SK-N-SH (cell line): ENCODE measurements around the gene SHISA5. TPM values are rescaled to one million over a fixed set of nuclear protein-coding genes. Genes with fewer than 3 reads are reported as not detected.

Experiments
- CTCF ChIA-PET: fragments of 300-600, 350-600 bp; formaldehyde crosslinking; extraction: SDS; loops from one replicate; lab custom pipeline; 2021; lab: Yijun Ruan, JAX
- POLR2A ChIA-PET: fragments of 350-600 bp; sonication (Branson Sonifier 250); formaldehyde crosslinking; extraction: SDS; loops from one replicate; lab custom pipeline; 2020; ENCODE audit warnings: antibody characterized with exemption, inconsistent platforms; lab: Yijun Ruan, JAX
- DNase-seq: peaks from one replicate; pipeline ENCODE4 v3.0.0; 2012
- H2AFZ ChIP-seq: fragments of 200-600 bp; sonication (generic); 2 replicates; pipeline ENCODE4 v1.8.1; 2016; ENCODE audit warnings: antibody characterized with exemption, mild to moderate bottlenecking, low read depth
- H3F3A ChIP-seq: fragments of 200-600 bp; sonication (generic); replicated peaks from 2 replicates; pipeline ENCODE3; 2016; ENCODE audit warnings: antibody characterized with exemption, mild to moderate bottlenecking; ENCODE audit not compliant: insufficient read depth
- H3K27ac ChIP-seq, 2 experiments: fragments of 200-500 bp in 1 of 2; fragments of 200-600 bp in 1 of 2; sonication (Bioruptor generic) in 1 of 2; sonication (generic), shearing (Covaris generic) in 1 of 2; 2 replicates each; pipeline versions ENCODE4 v1.5.1 to v1.6.1; 2014 to 2016; ENCODE audit warnings: low read depth in 2 of 2, inconsistent platforms in 1 of 2, low read length in 1 of 2, mild to moderate bottlenecking in 1 of 2, mixed read lengths in 1 of 2
- H3K27me3 ChIP-seq: fragments of 200-600 bp; sonication (generic), shearing (Covaris generic); 2 replicates; pipeline ENCODE4 v1.6.1; 2016; ENCODE audit warnings: mixed run types; ENCODE audit not compliant: insufficient read depth
- H3K36me3 ChIP-seq, 2 experiments: fragments of 200-500 bp in 1 of 2; fragments of 200-600 bp in 1 of 2; sonication (Bioruptor generic) in 1 of 2; sonication (generic) in 1 of 2; replicated peaks in 1 of 2; 2 replicates each; pipeline versions ENCODE3 to v1.5.1; 2014 to 2016; ENCODE audit warnings: low read length in 1 of 2, mild to moderate bottlenecking in 1 of 2; ENCODE audit not compliant: insufficient read depth in 2 of 2, control insufficient read depth in 1 of 2
- H3K4me1 ChIP-seq, 2 experiments: fragments of 200-500 bp in 1 of 2; fragments of 200-600 bp in 1 of 2; sonication (Bioruptor generic) in 1 of 2; sonication (generic), shearing (Covaris generic) in 1 of 2; 2 replicates each; pipeline versions ENCODE4 v1.5.1 to v1.6.1; 2014 to 2016; ENCODE audit warnings: low read depth in 1 of 2, low read length in 1 of 2, mixed run types in 1 of 2; ENCODE audit not compliant: insufficient read depth in 2 of 2, control insufficient read depth in 1 of 2
- H3K4me2 ChIP-seq: fragments of 200-600 bp; sonication (generic), shearing (Covaris generic); 2 replicates; pipeline ENCODE4 v1.6.1; 2017; ENCODE audit warnings: mixed run types
- H3K4me3 ChIP-seq, 2 experiments: fragments of 200-500 bp in 1 of 2; fragments of 200-600 bp in 1 of 2; sonication (Bioruptor generic) in 1 of 2; sonication (generic), shearing (Covaris generic) in 1 of 2; 2 replicates each; pipeline versions ENCODE4 v1.5.1 to v1.8.1; 2014 to 2016; ENCODE audit warnings: low read depth in 2 of 2, inconsistent platforms in 1 of 2, low read length in 1 of 2, mild to moderate bottlenecking in 1 of 2, mixed read lengths in 1 of 2, moderate library complexity in 1 of 2
- H3K79me2 ChIP-seq: fragments of 200-600 bp; sonication (generic); 2 replicates; pipeline ENCODE4 v1.8.1; 2017; ENCODE audit warnings: mild to moderate bottlenecking; ENCODE audit not compliant: insufficient read depth
- H3K9ac ChIP-seq: fragments of 200-600 bp; sonication (generic); 2 replicates; pipeline ENCODE4 v1.6.1; 2017; ENCODE audit warnings: mixed run types
- H3K9me2 ChIP-seq: fragments of 200-600 bp; sonication (generic); 2 replicates; pipeline ENCODE4 v1.6.1; 2017; ENCODE audit warnings: mixed run types
- H3K9me3 ChIP-seq: fragments of 200-600 bp; sonication (generic); 2 replicates; pipeline ENCODE4 v1.6.1; 2017; ENCODE audit warnings: mixed run types, mild to moderate bottlenecking, moderate library complexity
- H4K20me1 ChIP-seq: fragments of 200-600 bp; sonication (generic); 2 replicates; pipeline ENCODE4 v1.6.1; 2017; ENCODE audit warnings: mild to moderate bottlenecking, mixed run types; ENCODE audit not compliant: insufficient read depth
- CHD2 ChIP-seq: fragments of 150-350 bp; IDR thresholded peaks from 2 replicates; pipeline ENCODE4 v1.6.1; 2018; ENCODE audit warnings: low read length; ENCODE audit not compliant: partially characterized antibody
- CTCF ChIP-seq: fragments of 200-600 bp; sonication (generic); IDR thresholded peaks from 2 replicates; pipeline ENCODE4 v1.6.1; 2017; ENCODE audit warnings: antibody characterized with exemption, mild to moderate bottlenecking, moderate library complexity
- ELF1 ChIP-seq: IDR thresholded peaks from 2 replicates; pipeline ENCODE4 v1.4.0; 2012
- EP300 ChIP-seq, 2 experiments: IDR thresholded peaks; 2 replicates each; pipeline versions ENCODE4 v1.4.0 to v1.6.1; 2012; ENCODE audit warnings: borderline replicate concordance in 1 of 2, low read depth in 1 of 2, low read length in 1 of 2
- GATA2 ChIP-seq: sonication (generic); formaldehyde crosslinking; IDR thresholded peaks from 2 replicates; pipeline ENCODE4 v1.5.0; 2020; ENCODE audit warnings: mild to moderate bottlenecking, missing genetic modification reagents
- MAX ChIP-seq: IDR thresholded peaks from 2 replicates; pipeline ENCODE4 v1.4.0; 2012; ENCODE audit warnings: low read depth
- MEF2A ChIP-seq: IDR thresholded peaks from 2 replicates; pipeline ENCODE4 v1.4.0; 2012; ENCODE audit warnings: low read depth, borderline replicate concordance
- PBX3 ChIP-seq: IDR thresholded peaks from 2 replicates; pipeline ENCODE4; 2012
- POLR2AphosphoS5 ChIP-seq: IDR thresholded peaks from 2 replicates; pipeline ENCODE4 v1.6.1; 2012; ENCODE audit warnings: low read depth, low read length
- RAD21 ChIP-seq: IDR thresholded peaks from 2 replicates; pipeline ENCODE4 v1.6.1; 2012; ENCODE audit warnings: mild to moderate bottlenecking, low read length
- RCOR1 ChIP-seq: fragments of 150-350 bp; IDR thresholded peaks from 2 replicates; pipeline ENCODE4 v1.6.1; 2017; ENCODE audit warnings: antibody characterized with exemption, low read length
- REST ChIP-seq: IDR thresholded peaks from 2 replicates; pipeline ENCODE4 v1.6.1; 2012; ENCODE audit warnings: mild to moderate bottlenecking, low read depth, low read length, moderate library complexity
- RXRA ChIP-seq: IDR thresholded peaks from 2 replicates; pipeline ENCODE4 v1.4.0; 2012; ENCODE audit warnings: low read depth, mild to moderate bottlenecking, borderline replicate concordance
- TCF12 ChIP-seq: IDR thresholded peaks from 2 replicates; pipeline ENCODE4 v1.4.0; 2012
- TEAD4 ChIP-seq: IDR thresholded peaks from 2 replicates; pipeline ENCODE4 v1.4.0; 2012; ENCODE audit warnings: mild to moderate bottlenecking, borderline replicate concordance; ENCODE audit not compliant: insufficient read depth
- USF1 ChIP-seq: IDR thresholded peaks from 2 replicates; pipeline ENCODE4 v1.4.0; 2012; ENCODE audit warnings: low read depth, borderline replicate concordance
- YY1 ChIP-seq: IDR thresholded peaks from 2 replicates; pipeline ENCODE4 v1.4.0; 2012; ENCODE audit warnings: low read depth, mild to moderate bottlenecking
- ZBTB33 ChIP-seq: IDR thresholded peaks from 2 replicates; pipeline ENCODE4 v1.4.0; 2012; ENCODE audit warnings: low read depth, borderline replicate concordance
- WGBS: methylation state at CpG from one replicate; pipeline ENCODE4 v1.1.6; 2017; ENCODE audit warnings: low lambda C conversion rate; 5-methylcytosine and 5-hydroxymethylcytosine counted together
- polyA plus RNA-seq, 3 experiments: library from polyadenylated mRNA; depleted of rRNA; stranded (reverse); fragments of >200 nt; gene quantifications; 2 replicates each; pipeline ENCODE4 v1.2.3, GENCODE V29; 2012

Gene SHISA5
- polyA plus RNA-seq, 1 of the 3 experiments (the other 2 are of a cell fraction), result 194 TPM

GRCh38 chr3:48459331-48459730, 44.6 kb downstream of the SHISA5 start:
- Histone ChIP-seq H3K9me3 (no peaks in the 10 kb centered on the region), H3K4me1 (peaks cover 0 to 8% of the 10 kb centered on the region in 2 experiments; a peak in 1 of 4 replicates), H3K4me2 (no peak overlapping the region), H3K4me3 (no peak overlapping the region), H3K9ac (no peak overlapping the region), H2AFZ (no peak overlapping the region), H3K36me3 (peaks cover 47 to 55% of the 10 kb centered on the region in 2 experiments), H4K20me1 (no peaks in the 10 kb centered on the region), H3K27ac (no peak overlapping the region), H3K79me2 (no peaks in the 10 kb centered on the region), H3F3A (peaks cover 11% of the 10 kb centered on the region), H3K9me2 (no peaks in the 10 kb centered on the region), H3K27me3 (no peaks in the 10 kb centered on the region)
- no peak for DNase-seq
- 100% methylated on average over 2 of the region's 3 CpGs for WGBS
- ChIA-PET POLR2A (interaction anchor here (1.8 kb wide), 1 partner anchor 8 kb away, joined by 3 read pairs; no protein-coding TSS in a partner anchor), CTCF (interaction anchor here (0.8 kb wide), 1 partner anchor 23 kb away, joined by 3 read pairs; no protein-coding TSS in a partner anchor)
- TF ChIP-seq TEAD4 (no peak), MEF2A (no peak), YY1 (no peak), POLR2AphosphoS5 (no peak), RCOR1 (no peak), TCF12 (no peak)

GRCh38 chr3:48456456-48456855, 47.5 kb downstream of the SHISA5 start:
- no peaks in the 10 kb centered on the region for H3K79me2 ChIP-seq
- H3K4me3 ChIP-seq, result no peak overlapping the region
- no peaks in the 10 kb centered on the region for H4K20me1 ChIP-seq
- no peak overlapping the region for H3K4me2 ChIP-seq
- no peaks in the 10 kb centered on the region for H3K9me2 ChIP-seq
- no peak for TF ChIP-seq PBX3
- TF ChIP-seq EP300 (IDR thresholded peaks at IDR 0.05; ENCODE audit: borderline replicate concordance in 1 of 2, low read depth in 1 of 2, low read length in 1 of 2), result no peak
- TF ChIP-seq ELF1, result no peak
- TF ChIP-seq TEAD4, result no peak
- no peak for TF ChIP-seq USF1
- no peak for TF ChIP-seq TCF12
- no peak for TF ChIP-seq GATA2 (CRISPR knock-in tag)
- no peak for TF ChIP-seq CHD2
- no peak for TF ChIP-seq RXRA
- no peak for TF ChIP-seq ZBTB33
- TF ChIP-seq REST, result no peak
- TF ChIP-seq CTCF, result no peak
- no peak for TF ChIP-seq MEF2A
- TF ChIP-seq MAX, result no peak
- no peak for TF ChIP-seq RAD21
- no peak for DNase-seq
- ChIA-PET POLR2A (no interaction called here), CTCF (interaction anchor here (0.9 to 1.1 kb wide), 3 partner anchors 21 to 182 kb away, joined by 3 to 5 read pairs (median 3); no protein-coding TSS in a partner anchor)
- H3K36me3 ChIP-seq, result peaks cover 57 to 68% of the 10 kb centered on the region in 2 experiments
- no peaks in the 10 kb centered on the region for H3K27me3 ChIP-seq
- no peak overlapping the region for H2AFZ ChIP-seq
- H3F3A ChIP-seq, result peaks cover 3% of the 10 kb centered on the region
- H3K27ac ChIP-seq, result no peak overlapping the region
- 92% methylated on average over 1 of the region's 1 CpG for WGBS
- H3K9me3 ChIP-seq, result no peaks in the 10 kb centered on the region
- no peaks in the 10 kb centered on the region for H3K4me1 ChIP-seq
- no peak overlapping the region for H3K9ac ChIP-seq
